GM12878 (cell line): Measurements from ENCODE around the gene UMOD. TPM values are rescaled to one million over a fixed set of nuclear protein-coding genes. Genes with fewer than 3 reads are reported as not detected.

Experiments
- ATAC-seq: fragments of 200-7000 bp; cut with Tn5 transposase; 3 replicates; pipeline ENCODE4 v1.9.1; 2020; ENCODE audit warnings: mild to moderate bottlenecking, moderate library complexity
- BruUV-seq: library from RNA; stranded (reverse); fragments of 400-500 nt; replicated peaks from 2 replicates; lab custom pipeline; 2021; lab: Mats Ljungman, UMichigan
- CTCF ChIA-PET: fragments of 300-600 bp; sonication (Branson Sonifier 250); formaldehyde crosslinking; extraction: SDS; loops from one replicate; lab custom pipeline; 2021; ENCODE audit warnings: inconsistent platforms; lab: Yijun Ruan, JAX
- POLR2A ChIA-PET: fragments of 350-600 bp; formaldehyde crosslinking; extraction: SDS; loops from one replicate; lab custom pipeline; 2021; ENCODE audit warnings: inconsistent platforms; lab: Charles Lee
- RAD21 ChIA-PET: fragments of 300-600 bp; sonication (Branson Sonifier 250); formaldehyde crosslinking; loops from one replicate; lab custom pipeline; 2023; ENCODE audit warnings: antibody characterized with exemption; ENCODE audit not compliant: unreplicated experiment; lab: Charles Lee
- SMC1A ChIA-PET: fragments of 300-600 bp; sonication (Branson Sonifier 250); formaldehyde crosslinking; loops from one replicate; lab custom pipeline; 2023; ENCODE audit not compliant: unreplicated experiment, uncharacterized antibody; lab: Charles Lee
- DNase-seq: peaks from one replicate; pipeline ENCODE4 v3.0.0-alpha.2; 2011; ENCODE audit warnings: low read depth, low spot score
- FAIRE-seq: peaks from 3 replicates; lab custom pipeline; 2011; peaks lifted over from hg19 to GRCh38; lab: Jason Lieb, UNC
- H2AFZ ChIP-seq: 2 replicates; pipeline ENCODE4 v1.6.0; 2011; ENCODE audit warnings: low read depth, low read length, control low read depth; ENCODE audit not compliant: control insufficient read depth
- H3K27ac ChIP-seq: 2 replicates; pipeline ENCODE4 v1.5.1; 2011; ENCODE audit warnings: control low read depth; ENCODE audit not compliant: control insufficient read depth, insufficient read depth
- H3K27me3 ChIP-seq, 2 experiments: replicated peaks in 1 of 2; 2 replicates each; pipeline versions ENCODE4 v1.6.0 to v1.6.1; 2011; ENCODE audit warnings: low read length in 1 of 2; ENCODE audit not compliant: control insufficient read depth in 2 of 2, insufficient read depth in 2 of 2
- H3K36me3 ChIP-seq, 2 experiments: 2 replicates each; pipeline ENCODE4 v1.5.1; 2011; ENCODE audit warnings: low read length in 1 of 2; ENCODE audit not compliant: control insufficient read depth in 2 of 2, insufficient read depth in 2 of 2
- H3K4me1 ChIP-seq: 2 replicates; pipeline ENCODE4 v1.6.1; 2011; ENCODE audit warnings: mild to moderate bottlenecking, low read length, moderate library complexity, mixed read lengths; ENCODE audit not compliant: control insufficient read depth, insufficient read depth
- H3K4me2 ChIP-seq: 2 replicates; pipeline ENCODE4 v1.6.0; 2011; ENCODE audit warnings: control low read depth; ENCODE audit not compliant: control insufficient read depth, insufficient read depth
- H3K4me3 ChIP-seq: fragments of 200-600 bp; sonication (generic); 2 replicates; pipeline ENCODE4 v1.5.1; 2016
- H3K79me2 ChIP-seq: 2 replicates; pipeline ENCODE4 v1.6.0; 2011; ENCODE audit warnings: low read length; ENCODE audit not compliant: control insufficient read depth, insufficient read depth
- H3K9ac ChIP-seq: 2 replicates; pipeline ENCODE4 v1.8.0; 2011; ENCODE audit warnings: low read length, control low read depth, mixed read lengths; ENCODE audit not compliant: control insufficient read depth, insufficient read depth
- H3K9me3 ChIP-seq: replicated peaks from 3 replicates; pipeline ENCODE4 v1.5.1; 2011; ENCODE audit warnings: mild to moderate bottlenecking, low read length; ENCODE audit not compliant: control insufficient read depth, insufficient read depth
- H4K20me1 ChIP-seq: 2 replicates; pipeline ENCODE4 v1.6.0; 2011; ENCODE audit not compliant: control insufficient read depth, insufficient read depth
- BCL11A ChIP-seq: IDR thresholded peaks from 2 replicates; pipeline ENCODE4 v1.6.1; 2011; ENCODE audit warnings: low read depth, low read length
- CBX5 ChIP-seq: sonication (generic); IDR thresholded peaks from 2 replicates; pipeline ENCODE4 v1.6.1; 2016; ENCODE audit warnings: low read depth, moderate library complexity, mild to moderate bottlenecking, inconsistent platforms
- CHD1 ChIP-seq: IDR thresholded peaks from 2 replicates; pipeline ENCODE4 v1.6.1; 2012; ENCODE audit warnings: low read depth, low read length, improper control_type of control experiment
- CHD2 ChIP-seq: IDR thresholded peaks from 2 replicates; pipeline ENCODE4 v1.6.1; 2011; ENCODE audit warnings: low read depth, low read length, improper control_type of control experiment, borderline replicate concordance
- CHD4 ChIP-seq: fragments of 200-600 bp; sonication (generic); IDR thresholded peaks from 2 replicates; pipeline ENCODE4 v1.6.1; 2016; ENCODE audit warnings: mild to moderate bottlenecking
- GATAD2B ChIP-seq: fragments of 450-650 bp; conservative IDR thresholded peaks from 2 replicates; pipeline ENCODE4 v1.6.1; 2017; ENCODE audit warnings: low read depth, mild to moderate bottlenecking, moderate library complexity
- IRF4 ChIP-seq: IDR thresholded peaks from 2 replicates; pipeline ENCODE4 v1.6.1; 2011; ENCODE audit warnings: low read depth, low read length
- JUND ChIP-seq: IDR thresholded peaks from 2 replicates; pipeline ENCODE4 v1.6.1; 2012; ENCODE audit warnings: low read depth, mild to moderate bottlenecking, low read length, improper control_type of control experiment, moderate library complexity
- KAT2A ChIP-seq: conservative IDR thresholded peaks from 2 replicates; pipeline ENCODE4 v1.6.1; 2011; ENCODE audit warnings: low read depth, low read length; ENCODE audit not compliant: control insufficient read depth
- NRF1 ChIP-seq: conservative IDR thresholded peaks from 2 replicates; pipeline ENCODE4 v1.6.1; 2011; ENCODE audit warnings: mild to moderate bottlenecking, low read depth, low read length, improper control_type of control experiment
- PML ChIP-seq: IDR thresholded peaks from 2 replicates; pipeline ENCODE4 v1.6.1; 2012; ENCODE audit warnings: low read length, inconsistent platforms
- RAD51 ChIP-seq: fragments of 450-650 bp; IDR thresholded peaks from 2 replicates; pipeline ENCODE4 v1.6.1; 2016; ENCODE audit warnings: moderate library complexity, mild to moderate bottlenecking, inconsistent platforms
- SIN3A ChIP-seq: IDR thresholded peaks from 2 replicates; pipeline ENCODE4 v1.6.1; 2012; ENCODE audit warnings: low read depth, low read length, improper control_type of control experiment
- SUPT20H ChIP-seq: IDR thresholded peaks from 2 replicates; pipeline ENCODE4 v1.6.1; 2011; ENCODE audit warnings: low read depth, mild to moderate bottlenecking, low read length, moderate library complexity, borderline replicate concordance; ENCODE audit not compliant: control insufficient read depth
- WRNIP1 ChIP-seq: IDR thresholded peaks from 2 replicates; pipeline ENCODE4 v1.6.1; 2011; ENCODE audit warnings: low read depth, low read length, improper control_type of control experiment, borderline replicate concordance
- ZBTB4 ChIP-seq: fragments of 450-650 bp; formaldehyde crosslinking; IDR thresholded peaks from 2 replicates; pipeline ENCODE4 v1.4.0; 2022; ENCODE audit warnings: mild to moderate bottlenecking, moderate library complexity
- WGBS: methylation state at CpG from one replicate; pipeline ENCODE4 v1.1.6; 2016; ENCODE audit warnings: low lambda C conversion rate; ENCODE audit not compliant: insufficient replicate concordance, insufficient coverage; ENCODE audit errors: missing lambda C conversion rate; 5-methylcytosine and 5-hydroxymethylcytosine counted together
- in situ Hi-C: fragments of 300-500 bp; cut with MboI; formaldehyde crosslinking; loops from 9 replicates; pipeline ENCODE4 v1.14.3; 2018; ENCODE audit warnings: mixed read lengths
- intact Hi-C: fragments of 100-400 bp; cut with micrococcal nuclease; formaldehyde crosslinking; loops from one replicate; pipeline ENCODE4 v1.14.2; 2022; ENCODE audit not compliant: unreplicated experiment
- polyA plus RNA-seq, 11 experiments: library from polyadenylated mRNA; depleted of rRNA in 4 of 11; unstranded in 6 of 11; stranded (reverse) in 5 of 11; fragments of >200 nt; fragmentation: Nextera tagmentation in 4 of 11; fragmentation: Illumina TruSeq in 1 of 11; extraction: Ambion mirVana in 4 of 11; extraction: Trizol in 1 of 11; gene quantifications; 1 replicate in 1 of 11; 2 replicates in 10 of 11; pipeline versions ENCODE4 v1.2.1 to v1.2.3, GENCODE V29; 2011 to 2016; ENCODE audit warnings: inconsistent platforms in 2 of 11, missing spikeins in 2 of 11, low read depth in 1 of 11
- total RNA-seq, 4 experiments: library from RNA; depleted of rRNA in 3 of 4; stranded (reverse); fragments of >200 nt in 3 of 4; fragmentation: Illumina TruSeq in 1 of 4; extraction: Trizol in 1 of 4; gene quantifications; 2 replicates each; pipeline versions ENCODE4 v1.2.1 to v1.2.3, GENCODE V29; 2013 to 2021

Gene UMOD
- total and polyA plus RNA-seq, 10 of the 15 experiments (the other 5 are each of a cell fraction or from before 2014, with no cell fraction given): not detected

- Histone ChIP-seq H3K4me3 (no peak overlapping the region), H4K20me1 (no peaks in the 10 kb centered on the region), H3K4me2 (no peak overlapping the region), H2AFZ (no peak overlapping the region), H3K9ac (no peak overlapping the region), H3K79me2 (no peaks in the 10 kb centered on the region), H3K36me3 (no peaks in the 10 kb centered on the region), H3K27me3 (no peaks in the 10 kb centered on the region), H3K9me3 (no peaks in the 10 kb centered on the region), H3K27ac (no peak overlapping the region), H3K4me1 (no peaks in the 10 kb centered on the region)
- CTCF ChIA-PET: no interaction called here
- SMC1A ChIA-PET: no interaction called here
- FAIRE-seq: no peak
- in situ Hi-C loops (no loop called here), intact Hi-C loops (no loop called here)
- ATAC-seq: no peak
- DNase-seq: no peak
- RAD21 ChIA-PET: no interaction called here
- POLR2A ChIA-PET: no interaction called here
- TF ChIP-seq NRF1 (no peak), IRF4 (no peak), JUND (no peak), BCL11A (no peak), GATAD2B (no peak), PML (no peak), CBX5 (no peak), CHD2 (no peak), SUPT20H (no peak), CHD4 (no peak), WRNIP1 (no peak), KAT2A (no peak), SIN3A (no peak), ZBTB4 (CRISPR knock-in tag) (no peak), RAD51 (no peak), CHD1 (no peak)
- 40% methylated on average over 3 of the region's 3 CpGs for WGBS
- BruUV-seq: no TSS peak
These were observed 12.8 kb downstream of the UMOD start for GRCh38 chr16:20339744-20340143.
